Left ventricle myocardium inferior (tissue), 1 donor: ENCODE measurements around the gene RORC. TPM values are rescaled to one million over a fixed set of nuclear protein-coding genes. Genes with fewer than 3 reads are reported as not detected.
A peak's percentile ranks its signal among the peaks of the same experiment; 100 is the strongest.
"Not testable (repeated sequence)": the region's sequence is repeated elsewhere in the genome, so short reads cannot be mapped to it uniquely, and the experiment has no call there.

ENCODE experiments used
- DNase-seq: peaks from one replicate; pipeline ENCODE4 v3.0.0-alpha.2; 2020
- H3K27ac ChIP-seq: fragments of 200-600 bp; replicated peaks from 2 replicates; pipeline ENCODE4 v1.8.0; 2021
- H3K27me3 ChIP-seq: fragments of 200-600 bp; 2 replicates; pipeline ENCODE4 v1.8.0; 2021; ENCODE audit warnings: low read depth
- H3K36me3 ChIP-seq: fragments of 200-600 bp; 2 replicates; pipeline ENCODE4 v1.8.0; 2021
- H3K4me1 ChIP-seq: fragments of 200-600 bp; 2 replicates; pipeline ENCODE4 v1.8.0; 2021
- H3K4me3 ChIP-seq: fragments of 200-600 bp; 2 replicates; pipeline ENCODE4 v1.8.0; 2021; ENCODE audit warnings: mild to moderate bottlenecking, moderate library complexity
- H3K9me3 ChIP-seq: fragments of 200-600 bp; replicated peaks from 2 replicates; pipeline ENCODE4 v1.8.0; 2021
- CTCF ChIP-seq: fragments of 200-600 bp; IDR thresholded peaks from 2 replicates; pipeline ENCODE4 v1.8.0; 2021; ENCODE audit warnings: antibody characterized with exemption, mild to moderate bottlenecking, borderline replicate concordance
- intact Hi-C: fragments of 100-400 bp; cut with micrococcal nuclease; formaldehyde crosslinking; loops from one replicate; pipeline ENCODE4 v1.11.0; 2022
- long read RNA-seq: library from polyadenylated mRNA; unstranded; transcript quantifications from one replicate; pipeline ENCODE4 v2.0.0, GENCODE V29; 2021
- total RNA-seq: library from RNA; stranded (reverse); fragmentation: NEBNext Ultra II Directional; extraction: Animal tissue kit (Norgen Biotek cat#: 25700); gene quantifications from one replicate; pipeline ENCODE4 v1.2.1, GENCODE V29; 2021
- donor health status: DM: no; HTN: yes; CAD: no; lungs with severe emphysema.

Gene RORC
- 10.3 TPM for total RNA-seq
- long read RNA-seq, transcript RORC-201 (11 exons, 2,180 nt): major isoform, 6 of 11 reads
- long read RNA-seq, partial matches to known transcripts: 2 of 11 reads
- long read RNA-seq, other reads (novel, unspliced or antisense): 3 of 11 reads

- intact Hi-C loops: no loop called here
- DNase-seq: peak; percentile 54
- H3K27ac ChIP-seq: peak within 1 kb of the TSS; percentile 69
- peak within 1 kb of the TSS; percentile 65 for H3K4me3 ChIP-seq
- no peaks in the 10 kb centered on the region for H3K36me3 ChIP-seq
- H3K4me1 ChIP-seq: peaks cover 40% of the 10 kb centered on the region
- H3K9me3 ChIP-seq: no peaks in the 10 kb centered on the region
- H3K27me3 ChIP-seq: no peaks in the 10 kb centered on the region
- TF ChIP-seq CTCF: no peak
Observed at GRCh38 chr1:151831605-151832004, at the start of gene RORC. TSS of gene RORC (minus strand) at chr1:151831802. CDS start at chr1:151831764, 38 bp downstream.

- Histone ChIP-seq H3K9me3 (no peaks in the 10 kb centered on the region), H3K27me3 (no peaks in the 10 kb centered on the region), H3K4me3 (no peak overlapping the region), H3K36me3 (peaks cover 21% of the 10 kb centered on the region), H3K4me1 (no peaks in the 10 kb centered on the region), H3K27ac (no peak overlapping the region)
- no peak for TF ChIP-seq CTCF
- intact Hi-C loops: no loop called here
- no peak for DNase-seq
Observed at GRCh38 chr1:151875419-151876097, 44.0 kb upstream of the RORC start.

GRCh38 chr1:151872776-151873175 is 41.2 kb upstream of the RORC start:
- peaks cover 21% of the 10 kb centered on the region for H3K36me3 ChIP-seq
- H3K4me3 ChIP-seq, H3K9me3 ChIP-seq, intact Hi-C loops, H3K27me3 ChIP-seq, DNase-seq, H3K4me1 ChIP-seq, H3K27ac ChIP-seq: not testable (repeated sequence)

GRCh38 chr1:151871284-151872030 is 39.9 kb upstream of the RORC start:
- no peaks in the 10 kb centered on the region for H3K9me3 ChIP-seq
- no peaks in the 10 kb centered on the region for H3K27me3 ChIP-seq
- DNase-seq: no peak
- H3K36me3 ChIP-seq: peaks cover 17% of the 10 kb centered on the region
- H3K4me1 ChIP-seq: no peaks in the 10 kb centered on the region
- intact Hi-C loops: no loop called here
- H3K4me3 ChIP-seq: no peak overlapping the region
- no peak for TF ChIP-seq CTCF
- H3K27ac ChIP-seq: no peak overlapping the region

- Histone ChIP-seq H3K4me3 (no peak overlapping the region), H3K9me3 (no peaks in the 10 kb centered on the region), H3K27me3 (no peaks in the 10 kb centered on the region), H3K4me1 (peaks cover 8% of the 10 kb centered on the region), H3K36me3 (peaks cover 4% of the 10 kb centered on the region), H3K27ac (no peak overlapping the region)
- DNase-seq: no peak
- no peak for TF ChIP-seq CTCF
- intact Hi-C loops: no loop called here
Observed at GRCh38 chr1:151868486-151868885, 36.9 kb upstream of the RORC start.
